Measurements from ENCODE around the gene LAMTOR2.
A peak's percentile ranks its signal among the peaks of the same experiment; 100 is the strongest.
"Not testable (repeated sequence)": the region's sequence is repeated elsewhere in the genome, so short reads cannot be mapped to it uniquely, and the experiment has no call there.

The LAMTOR2 gene

GRCh38 chr1:156052862-156053767 is 1.5 kb upstream of the LAMTOR2 start:
- peak; percentile 73 for DNase-seq

GRCh38 chr1:156053768-156054499 is 648 bp upstream of the LAMTOR2 start, which contains the start of gene UBQLN4:
Gene UBQLN4, minus strand, starts transcription at chr1:156053798. Its CDS starts 97 bp downstream, at chr1:156053701.
- peak; percentile 93 for DNase-seq

GRCh38 chr1:156055281-156056048 is 883 bp downstream of the LAMTOR2 start:
- no peak for DNase-seq

GRCh38 chr1:156056326-156056849 is 1.8 kb downstream of the LAMTOR2 start:
- no peak for DNase-seq

GRCh38 chr1:156060937-156061636 is 6.5 kb downstream of the LAMTOR2 start, which contains the start of gene RAB25:
Gene RAB25, plus strand, starts transcription at chr1:156061160. Its CDS starts 241 bp downstream, at chr1:156061401.
- no peak for DNase-seq

GRCh38 chr1:156062189-156062588 is 7.6 kb downstream of the LAMTOR2 start:
- DNase-seq = no peak

- no peak for DNase-seq
Measured at GRCh38 chr1:156063997-156064285, 9.4 kb downstream of the LAMTOR2 start.

GRCh38 chr1:156064615-156065014 is 10.0 kb downstream of the LAMTOR2 start:
- no peak for DNase-seq

GRCh38 chr1:156065212-156065611 is 10.6 kb downstream of the LAMTOR2 start:
- DNase-seq = peak; percentile 34

GRCh38 chr1:156065871-156066270 is 11.3 kb downstream of the LAMTOR2 start:
- no peak for DNase-seq

GRCh38 chr1:156067262-156067661 is 12.7 kb downstream of the LAMTOR2 start:
- no peak for DNase-seq

GRCh38 chr1:156069490-156070455 is 15.2 kb downstream of the LAMTOR2 start:
- DNase-seq = no peak

- DNase-seq = no peak
Measured at GRCh38 chr1:156070548-156070947, 16.0 kb downstream of the LAMTOR2 start.

- not testable (repeated sequence) for DNase-seq
Measured at GRCh38 chr1:156071332-156071816, 16.8 kb downstream of the LAMTOR2 start.

- DNase-seq = no peak
Measured at GRCh38 chr1:156072251-156072650, 17.7 kb downstream of the LAMTOR2 start.

GRCh38 chr1:156073110-156073687 is 18.6 kb downstream of the LAMTOR2 start:
- DNase-seq = no peak

- no peak for DNase-seq
Measured at GRCh38 chr1:156073740-156074139, 19.2 kb downstream of the LAMTOR2 start.

GRCh38 chr1:156074661-156075060 is 20.1 kb downstream of the LAMTOR2 start:
- DNase-seq = no peak

- no peak for DNase-seq
Measured at GRCh38 chr1:156075162-156075561, 20.6 kb downstream of the LAMTOR2 start.

- no peak for DNase-seq
Measured at GRCh38 chr1:156075775-156076204, 21.2 kb downstream of the LAMTOR2 start.

Data from activated CD4-positive, alpha-beta T cell treated with anti-CD3 and anti-CD28 coated beads, Interleukin-10, Interleukin-2, amounts not matched to agents 100 ng/mL and 50 ng/mL, durations not matched to agents 16 hours and 8 hours (primary cell).